Peyer's patch (tissue), 4 donors: Measurements from ENCODE around the gene CPB2. TPM values are rescaled to one million over a fixed set of nuclear protein-coding genes. Genes with fewer than 3 reads are reported as not detected.

ENCODE experiments used
- DNase-seq, 3 donors: peaks; one replicate each; pipeline ENCODE4 v3.0.0-alpha.2; 2017 to 2019
- H3K27ac ChIP-seq, 4 donors: fragments of 200-600 bp; sonication (generic); one replicate each; pipeline ENCODE4 v1.5.1; 2016 to 2019
- H3K27me3 ChIP-seq, 2 donors: fragments of 200-600 bp; sonication (generic); one replicate each; pipeline ENCODE4 v1.5.1; 2019
- H3K36me3 ChIP-seq, 3 donors: fragments of 200-600 bp; sonication (generic); one replicate each; pipeline ENCODE4 v1.5.1; 2016 to 2019
- H3K4me1 ChIP-seq, 4 donors: fragments of 200-600 bp; sonication (generic); one replicate each; pipeline ENCODE4 v1.5.1; 2016 to 2019
- H3K4me3 ChIP-seq, 4 donors: fragments of 200-600 bp; sonication (generic); 1 replicate in 3 of 4; 2 replicates in 1 of 4; pipeline ENCODE4 v1.5.1; 2016 to 2019; ENCODE audit warnings: mild to moderate bottlenecking in 1 of 4
- H3K9me3 ChIP-seq, 4 donors: fragments of 200-600 bp; sonication (generic); one replicate each; pipeline ENCODE4 v1.5.1; 2016 to 2019; ENCODE audit warnings: mild to moderate bottlenecking in 1 of 4
- POLR2A ChIP-seq, 2 donors: fragments of 450-650 bp; IDR thresholded peaks; one replicate each; pipeline ENCODE4 v1.5.1; 2017; ENCODE audit warnings: antibody characterized with exemption in 2 of 2, mild to moderate bottlenecking in 2 of 2, moderate library complexity in 2 of 2
- total RNA-seq, 4 donors: library from RNA; depleted of rRNA; stranded (reverse); fragments of >200 nt; gene quantifications; one replicate each; pipeline ENCODE4 v1.1.0, GENCODE V29; 2016
- TF ChIP-seq, protein P1 (sequence below), 6 experiments: fragments of 450-650 bp in 4 of 6; fragments of 200-600 bp in 2 of 6; sonication (generic) in 1 of 6; IDR thresholded peaks; one replicate each; pipeline ENCODE4 v1.5.1; 2017 to 2019; ENCODE audit warnings: antibody characterized with exemption in 6 of 6, mild to moderate bottlenecking in 3 of 6, moderate library complexity in 1 of 6

CPB2 gene
- total RNA-seq, 4 donors from 2014 or later = not detected

DNA sequence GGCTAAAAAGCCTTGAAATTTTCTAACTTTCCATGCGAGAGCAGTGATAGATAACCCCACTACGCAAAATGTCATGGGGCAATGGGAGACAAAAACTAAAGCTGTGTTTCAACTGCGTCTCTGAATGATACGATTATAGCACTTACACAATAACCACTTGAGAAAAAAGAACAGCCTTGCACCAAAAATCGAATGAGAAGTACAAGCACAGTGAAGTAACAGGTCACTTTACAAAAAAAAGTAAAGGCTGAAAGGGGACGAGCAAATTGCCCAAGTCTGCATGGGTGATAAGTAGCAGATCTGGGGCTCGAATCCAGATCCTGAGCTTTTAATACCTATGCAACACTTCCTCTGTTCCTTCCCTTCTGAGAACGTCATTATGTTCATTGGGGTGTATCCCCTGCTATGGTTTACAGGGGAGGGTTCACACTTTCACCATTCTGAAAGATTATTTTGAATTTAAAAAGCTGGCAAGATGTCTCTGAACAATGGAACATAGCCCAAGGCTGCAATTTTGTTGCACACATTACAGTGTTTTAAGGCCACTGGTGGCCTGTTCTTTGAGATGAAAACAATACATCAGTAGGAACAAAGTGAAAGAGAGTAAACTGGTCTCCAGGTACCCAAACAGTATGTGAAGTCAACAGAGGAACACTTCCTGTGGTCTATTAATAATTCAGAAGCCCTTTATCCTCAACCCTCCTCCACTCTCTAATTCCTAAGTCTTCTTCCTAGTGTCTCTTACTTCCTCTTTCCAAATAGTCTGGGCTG, 3.2 kb downstream of the CPB2 start:
- Histone ChIP-seq H3K4me3 (no peak overlapping the region), H3K4me1 (no peaks in the 10 kb centered on the region), H3K27ac (no peak overlapping the region), H3K27me3 (no peaks in the 10 kb centered on the region), H3K9me3 (no peaks in the 10 kb centered on the region), H3K36me3 (no peaks in the 10 kb centered on the region)
- DNase-seq = no peak
- TF ChIP-seq, protein P1, sequence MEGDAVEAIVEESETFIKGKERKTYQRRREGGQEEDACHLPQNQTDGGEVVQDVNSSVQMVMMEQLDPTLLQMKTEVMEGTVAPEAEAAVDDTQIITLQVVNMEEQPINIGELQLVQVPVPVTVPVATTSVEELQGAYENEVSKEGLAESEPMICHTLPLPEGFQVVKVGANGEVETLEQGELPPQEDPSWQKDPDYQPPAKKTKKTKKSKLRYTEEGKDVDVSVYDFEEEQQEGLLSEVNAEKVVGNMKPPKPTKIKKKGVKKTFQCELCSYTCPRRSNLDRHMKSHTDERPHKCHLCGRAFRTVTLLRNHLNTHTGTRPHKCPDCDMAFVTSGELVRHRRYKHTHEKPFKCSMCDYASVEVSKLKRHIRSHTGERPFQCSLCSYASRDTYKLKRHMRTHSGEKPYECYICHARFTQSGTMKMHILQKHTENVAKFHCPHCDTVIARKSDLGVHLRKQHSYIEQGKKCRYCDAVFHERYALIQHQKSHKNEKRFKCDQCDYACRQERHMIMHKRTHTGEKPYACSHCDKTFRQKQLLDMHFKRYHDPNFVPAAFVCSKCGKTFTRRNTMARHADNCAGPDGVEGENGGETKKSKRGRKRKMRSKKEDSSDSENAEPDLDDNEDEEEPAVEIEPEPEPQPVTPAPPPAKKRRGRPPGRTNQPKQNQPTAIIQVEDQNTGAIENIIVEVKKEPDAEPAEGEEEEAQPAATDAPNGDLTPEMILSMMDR (IDR thresholded peaks at IDR 0.05) = no peak
- no peak for TF ChIP-seq POLR2A (IDR thresholded peaks at IDR 0.05)

DNA sequence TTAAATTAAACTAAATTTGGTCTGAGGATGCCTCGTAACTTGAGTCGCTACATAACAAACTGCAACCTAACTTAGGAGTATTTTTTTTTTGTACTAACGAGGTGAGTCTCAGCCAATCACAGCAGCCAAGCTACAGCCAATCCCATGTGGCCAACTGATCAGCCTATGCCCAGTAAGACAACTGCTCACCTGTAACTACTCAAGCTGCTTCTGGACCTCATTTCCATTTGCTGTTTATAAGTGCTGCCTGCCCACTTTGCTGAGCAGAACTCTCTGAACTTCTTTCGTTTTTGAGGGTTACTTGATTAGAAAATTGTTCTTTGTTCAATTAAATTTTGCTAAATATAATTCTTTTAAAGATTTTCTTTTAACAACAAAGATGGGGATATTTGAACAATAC, 3.8 kb downstream of the CPB2 start:
- H3K27ac ChIP-seq = no peak overlapping the region
- no peaks in the 10 kb centered on the region for H3K9me3 ChIP-seq
- H3K4me3 ChIP-seq = no peak overlapping the region
- H3K36me3 ChIP-seq = no peaks in the 10 kb centered on the region
- H3K27me3 ChIP-seq = no peaks in the 10 kb centered on the region
- TF ChIP-seq, protein P1 (IDR thresholded peaks at IDR 0.05) = no peak
- TF ChIP-seq POLR2A (IDR thresholded peaks at IDR 0.05) = no peak
- H3K4me1 ChIP-seq = no peaks in the 10 kb centered on the region
- DNase-seq = no peak

- no peak overlapping the region for H3K27ac ChIP-seq
- H3K9me3 ChIP-seq = no peaks in the 10 kb centered on the region
- DNase-seq = no peak
- no peak overlapping the region for H3K4me3 ChIP-seq
- H3K27me3 ChIP-seq = no peaks in the 10 kb centered on the region
- no peaks in the 10 kb centered on the region for H3K4me1 ChIP-seq
- H3K36me3 ChIP-seq = no peaks in the 10 kb centered on the region
- TF ChIP-seq, protein P1 (IDR thresholded peaks at IDR 0.05) = no peak
- no peak for TF ChIP-seq POLR2A (IDR thresholded peaks at IDR 0.05)
Measured at GRCh38 chr13:46100191-46100815, 4.5 kb downstream of the CPB2 start.

DNA sequence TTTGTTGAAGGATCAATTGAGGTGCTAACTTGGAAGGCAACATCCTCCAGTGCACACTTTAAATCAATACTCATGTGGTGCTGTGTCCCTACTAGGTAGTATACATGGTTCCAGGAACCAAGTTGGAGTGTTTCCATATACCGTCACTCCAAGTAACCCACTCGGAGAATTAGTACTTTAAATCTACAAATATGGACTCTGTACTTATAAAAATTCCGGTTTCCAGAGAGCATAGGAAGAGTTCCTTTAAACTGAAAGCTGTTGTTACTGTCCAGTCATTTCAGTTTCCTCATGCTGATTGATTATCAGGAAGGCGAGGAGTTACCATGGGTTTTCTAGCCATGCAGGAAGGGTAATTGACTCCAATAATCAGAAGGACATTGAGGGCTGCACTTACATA, 7.2 kb downstream of the CPB2 start:
- no peaks in the 10 kb centered on the region for H3K27me3 ChIP-seq
- DNase-seq = no peak
- TF ChIP-seq, protein P1 (IDR thresholded peaks at IDR 0.05) = no peak
- TF ChIP-seq POLR2A (IDR thresholded peaks at IDR 0.05) = no peak
- no peak overlapping the region for H3K4me3 ChIP-seq
- H3K36me3 ChIP-seq = no peaks in the 10 kb centered on the region
- H3K9me3 ChIP-seq = no peaks in the 10 kb centered on the region
- no peaks in the 10 kb centered on the region for H3K4me1 ChIP-seq
- H3K27ac ChIP-seq = no peak overlapping the region

DNA sequence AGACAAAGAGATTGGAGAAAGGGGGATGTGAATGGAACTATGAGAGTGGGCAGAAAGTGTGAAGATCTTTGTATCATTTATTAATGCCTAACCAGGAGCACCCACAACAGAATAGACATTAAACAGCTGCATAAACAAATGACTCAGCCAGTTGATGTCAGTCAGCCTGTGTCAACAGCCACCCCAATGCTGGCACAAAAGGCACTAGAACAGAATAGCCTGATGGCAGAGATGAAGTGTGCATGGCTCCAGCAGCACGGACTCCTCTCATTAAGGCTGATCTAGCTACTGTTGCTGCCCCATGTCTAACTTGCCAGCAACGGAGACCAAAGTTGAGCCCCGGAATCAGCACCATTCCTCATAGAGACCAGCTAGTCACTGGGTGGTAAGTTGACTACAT, 7.8 kb downstream of the CPB2 start:
- Histone ChIP-seq H3K27me3 (no peaks in the 10 kb centered on the region), H3K9me3 (no peaks in the 10 kb centered on the region), H3K4me3 (no peak overlapping the region), H3K36me3 (no peaks in the 10 kb centered on the region), H3K27ac (no peak overlapping the region), H3K4me1 (no peaks in the 10 kb centered on the region)
- TF ChIP-seq, protein P1 (IDR thresholded peaks at IDR 0.05) = no peak
- TF ChIP-seq POLR2A (IDR thresholded peaks at IDR 0.05) = no peak
- DNase-seq = no peak
